ENCODE data around the gene C1orf159. TPM values are rescaled to one million over a fixed set of nuclear protein-coding genes. Genes with fewer than 3 reads are reported as not detected.

The C1orf159 gene
- total RNA-seq, 1 donor from 2014 or later: 20.2 TPM

GRCh38 chr1:1041873-1042272, 74.0 kb downstream of the C1orf159 start:
- no peak for DNase-seq (ENCODE audit: low read depth)
- H3K4me3 ChIP-seq (ENCODE audit: low read depth, low read length): no peak overlapping the region
- no peak for TF ChIP-seq CTCF (conservative IDR thresholded peaks at IDR 0.05; ENCODE audit: low read depth, low read length)

GRCh38 chr1:1041092-1041523, 74.8 kb downstream of the C1orf159 start:
- DNase-seq (ENCODE audit: low read depth): no peak
- no peak overlapping the region for H3K4me3 ChIP-seq (ENCODE audit: low read depth, low read length)
- TF ChIP-seq CTCF (conservative IDR thresholded peaks at IDR 0.05; ENCODE audit: low read depth, low read length): no peak

GRCh38 chr1:1040004-1040991, 75.6 kb downstream of the C1orf159 start:
- no peak for TF ChIP-seq CTCF (conservative IDR thresholded peaks at IDR 0.05; ENCODE audit: low read depth, low read length)
- DNase-seq (ENCODE audit: low read depth): no peak
- peak overlapping the region; percentile 6 for H3K4me3 ChIP-seq (ENCODE audit: low read depth, low read length)

GRCh38 chr1:1039145-1039910, 76.6 kb downstream of the C1orf159 start:
- no peak overlapping the region for H3K4me3 ChIP-seq (ENCODE audit: low read depth, low read length)
- no peak for DNase-seq (ENCODE audit: low read depth)
- TF ChIP-seq CTCF (conservative IDR thresholded peaks at IDR 0.05; ENCODE audit: low read depth, low read length): no peak

- no peak for TF ChIP-seq CTCF (conservative IDR thresholded peaks at IDR 0.05; ENCODE audit: low read depth, low read length)
- no peak overlapping the region for H3K4me3 ChIP-seq (ENCODE audit: low read depth, low read length)
- DNase-seq (ENCODE audit: low read depth): no peak
Measured at GRCh38 chr1:1038694-1039093, 77.2 kb downstream of the C1orf159 start.

GRCh38 chr1:1037366-1038327, 78.2 kb downstream of the C1orf159 start:
- no peak for TF ChIP-seq CTCF (conservative IDR thresholded peaks at IDR 0.05; ENCODE audit: low read depth, low read length)
- DNase-seq (ENCODE audit: low read depth): no peak
- no peak overlapping the region for H3K4me3 ChIP-seq (ENCODE audit: low read depth, low read length)
